ENCODE results near the gene SIN3B. TPM values are rescaled to one million over a fixed set of nuclear protein-coding genes. Genes with fewer than 3 reads are reported as not detected.
A peak's percentile ranks its signal among the peaks of the same experiment; 100 is the strongest.

The SIN3B gene
- total RNA-seq, 2 experiments from 2014 or later, result 31.4 to 33.6 TPM

DNA sequence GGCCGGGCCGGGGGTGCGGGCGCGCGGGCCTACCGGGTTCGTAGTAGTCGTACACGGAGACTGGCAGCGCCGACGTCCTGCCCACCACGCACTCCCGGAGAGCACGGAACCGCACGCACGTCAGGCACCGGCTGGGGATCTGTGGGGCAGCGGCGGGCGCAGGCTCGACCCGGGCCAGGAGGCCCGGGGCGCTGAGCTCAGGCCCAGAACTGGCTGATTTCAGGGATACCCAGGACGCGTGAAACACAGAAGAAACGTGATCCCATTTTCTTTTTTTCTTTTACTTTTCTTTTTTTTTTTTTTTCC, 68.6 kb downstream of the SIN3B start:
- DNase-seq, result no peak
- H3K4me1 Mint-ChIP-seq, result peaks cover 38% of the 10 kb centered on the region
- POLR2A ChIA-PET, result no interaction called here
- no peak overlapping the region for H3K4me3 Mint-ChIP-seq
- peaks cover 41% of the 10 kb centered on the region for H3K27me3 Mint-ChIP-seq
- CTCF ChIA-PET, result interaction anchor here (0.6 kb wide), 2 partner anchors 120 to 1032 kb away, joined by 3 to 4 read pairs; no protein-coding TSS in a partner anchor
- H3K27ac Mint-ChIP-seq, result no peak overlapping the region
- peaks cover 4% of the 10 kb centered on the region for H3K36me3 Mint-ChIP-seq (ENCODE audit: low read depth)
- H3K9me3 Mint-ChIP-seq, result no peaks in the 10 kb centered on the region

GRCh38 chr19:16898361-16899015, 69.3 kb downstream of the SIN3B start:
- H3K36me3 Mint-ChIP-seq (ENCODE audit: low read depth), result peaks cover 4% of the 10 kb centered on the region
- ChIA-PET CTCF (no interaction called here), POLR2A (no interaction called here)
- peaks cover 32% of the 10 kb centered on the region for H3K4me1 Mint-ChIP-seq
- peaks cover 36% of the 10 kb centered on the region for H3K27me3 Mint-ChIP-seq
- no peaks in the 10 kb centered on the region for H3K9me3 Mint-ChIP-seq
- no peak for DNase-seq
- H3K4me3 Mint-ChIP-seq, result peak overlapping the region; percentile 58
- H3K27ac Mint-ChIP-seq, result no peak overlapping the region

GRCh38 chr19:16899566-16900075, 70.4 kb downstream of the SIN3B start:
- ChIA-PET CTCF (interaction anchor here (1.3 kb wide), 1 partner anchor 17 kb away, joined by 4 read pairs; no protein-coding TSS in a partner anchor), POLR2A (no interaction called here)
- H3K9me3 Mint-ChIP-seq, result no peaks in the 10 kb centered on the region
- H3K4me1 Mint-ChIP-seq, result peaks cover 24% of the 10 kb centered on the region
- peak; percentile 46 for DNase-seq
- peaks cover 25% of the 10 kb centered on the region for H3K27me3 Mint-ChIP-seq
- H3K27ac Mint-ChIP-seq, result no peak overlapping the region
- H3K36me3 Mint-ChIP-seq (ENCODE audit: low read depth), result peaks cover 4% of the 10 kb centered on the region
- no peak overlapping the region for H3K4me3 Mint-ChIP-seq

- H3K27me3 Mint-ChIP-seq, result peaks cover 13% of the 10 kb centered on the region
- POLR2A ChIA-PET, result no interaction called here
- H3K27ac Mint-ChIP-seq, result no peak overlapping the region
- no peak overlapping the region for H3K4me3 Mint-ChIP-seq
- peaks cover 20% of the 10 kb centered on the region for H3K4me1 Mint-ChIP-seq
- CTCF ChIA-PET, result interaction anchor here (0.8 kb wide), 1 partner anchor 18 kb away, joined by 3 read pairs; no protein-coding TSS in a partner anchor
- DNase-seq, result no peak
- no peaks in the 10 kb centered on the region for H3K9me3 Mint-ChIP-seq
- no peaks in the 10 kb centered on the region for H3K36me3 Mint-ChIP-seq (ENCODE audit: low read depth)
Measured at GRCh38 chr19:16901491-16902175, 72.4 kb downstream of the SIN3B start.

GRCh38 chr19:16902545-16902944, 73.3 kb downstream of the SIN3B start:
- ChIA-PET POLR2A (no interaction called here), CTCF (interaction anchor here (0.6 to 0.7 kb wide), 2 partner anchors 9 to 92 kb away, joined by 3 to 4 read pairs; no protein-coding TSS in a partner anchor)
- Mint-ChIP-seq H3K4me3 (no peak overlapping the region), H3K9me3 (no peaks in the 10 kb centered on the region), H3K27ac (no peak overlapping the region), H3K4me1 (peaks cover 18% of the 10 kb centered on the region), H3K36me3 (ENCODE audit: low read depth) (no peaks in the 10 kb centered on the region), H3K27me3 (peaks cover 10% of the 10 kb centered on the region)
- no peak for DNase-seq

GRCh38 chr19:16903347-16903746, 74.1 kb downstream of the SIN3B start:
- POLR2A ChIA-PET, result no interaction called here
- no peaks in the 10 kb centered on the region for H3K36me3 Mint-ChIP-seq (ENCODE audit: low read depth)
- H3K27me3 Mint-ChIP-seq, result peaks cover 6% of the 10 kb centered on the region
- H3K4me3 Mint-ChIP-seq, result no peak overlapping the region
- CTCF ChIA-PET, result interaction anchor here (0.7 kb wide), 1 partner anchor 91 kb away, joined by 3 read pairs; no protein-coding TSS in a partner anchor
- H3K9me3 Mint-ChIP-seq, result no peaks in the 10 kb centered on the region
- H3K27ac Mint-ChIP-seq, result no peak overlapping the region
- DNase-seq, result no peak
- peaks cover 17% of the 10 kb centered on the region for H3K4me1 Mint-ChIP-seq

- H3K9me3 Mint-ChIP-seq, result no peaks in the 10 kb centered on the region
- ChIA-PET POLR2A (no interaction called here), CTCF (no interaction called here)
- DNase-seq, result no peak
- H3K4me3 Mint-ChIP-seq, result no peak overlapping the region
- H3K36me3 Mint-ChIP-seq (ENCODE audit: low read depth), result no peaks in the 10 kb centered on the region
- peaks cover 6% of the 10 kb centered on the region for H3K4me1 Mint-ChIP-seq
- no peaks in the 10 kb centered on the region for H3K27me3 Mint-ChIP-seq
- no peak overlapping the region for H3K27ac Mint-ChIP-seq
Measured at GRCh38 chr19:16904599-16904998, 75.4 kb downstream of the SIN3B start.

- CTCF ChIA-PET, result interaction anchor here (0.7 kb wide), 1 partner anchor 587 kb away, joined by 3 read pairs; no protein-coding TSS in a partner anchor
- Mint-ChIP-seq H3K4me3 (no peak overlapping the region), H3K27me3 (no peaks in the 10 kb centered on the region), H3K36me3 (ENCODE audit: low read depth) (no peaks in the 10 kb centered on the region), H3K9me3 (peaks cover 19% of the 10 kb centered on the region), H3K4me1 (no peaks in the 10 kb centered on the region), H3K27ac (no peak overlapping the region)
- DNase-seq, result no peak
- POLR2A ChIA-PET, result no interaction called here
Measured at GRCh38 chr19:16908759-16909158, 79.6 kb downstream of the SIN3B start.

- DNase-seq, result no peak
- POLR2A ChIA-PET, result no interaction called here
- no peaks in the 10 kb centered on the region for H3K27me3 Mint-ChIP-seq
- H3K9me3 Mint-ChIP-seq, result peaks cover 19% of the 10 kb centered on the region
- H3K4me3 Mint-ChIP-seq, result no peak overlapping the region
- H3K27ac Mint-ChIP-seq, result no peak overlapping the region
- no peaks in the 10 kb centered on the region for H3K36me3 Mint-ChIP-seq (ENCODE audit: low read depth)
- CTCF ChIA-PET, result interaction anchor here (0.6 to 0.9 kb wide), 2 partner anchors 8 to 40 kb away, joined by 3 to 4 read pairs; no protein-coding TSS in a partner anchor
- H3K4me1 Mint-ChIP-seq, result no peaks in the 10 kb centered on the region
Measured at GRCh38 chr19:16911046-16911445, 81.8 kb downstream of the SIN3B start.

GRCh38 chr19:16912780-16913179, 83.6 kb downstream of the SIN3B start:
- Mint-ChIP-seq H3K4me1 (no peaks in the 10 kb centered on the region), H3K9me3 (peaks cover 19% of the 10 kb centered on the region), H3K27me3 (no peaks in the 10 kb centered on the region), H3K4me3 (no peak overlapping the region), H3K27ac (no peak overlapping the region), H3K36me3 (ENCODE audit: low read depth) (no peaks in the 10 kb centered on the region)
- CTCF ChIA-PET, result no interaction called here
- POLR2A ChIA-PET, result no interaction called here
- DNase-seq, result no peak

- DNase-seq, result no peak
- Mint-ChIP-seq H3K27ac (no peak overlapping the region), H3K4me1 (no peaks in the 10 kb centered on the region), H3K9me3 (peaks cover 19% of the 10 kb centered on the region), H3K36me3 (ENCODE audit: low read depth) (no peaks in the 10 kb centered on the region), H3K4me3 (no peak overlapping the region), H3K27me3 (no peaks in the 10 kb centered on the region)
- ChIA-PET CTCF (no interaction called here), POLR2A (no interaction called here)
Measured at GRCh38 chr19:16914421-16914820, 85.2 kb downstream of the SIN3B start.

DNA sequence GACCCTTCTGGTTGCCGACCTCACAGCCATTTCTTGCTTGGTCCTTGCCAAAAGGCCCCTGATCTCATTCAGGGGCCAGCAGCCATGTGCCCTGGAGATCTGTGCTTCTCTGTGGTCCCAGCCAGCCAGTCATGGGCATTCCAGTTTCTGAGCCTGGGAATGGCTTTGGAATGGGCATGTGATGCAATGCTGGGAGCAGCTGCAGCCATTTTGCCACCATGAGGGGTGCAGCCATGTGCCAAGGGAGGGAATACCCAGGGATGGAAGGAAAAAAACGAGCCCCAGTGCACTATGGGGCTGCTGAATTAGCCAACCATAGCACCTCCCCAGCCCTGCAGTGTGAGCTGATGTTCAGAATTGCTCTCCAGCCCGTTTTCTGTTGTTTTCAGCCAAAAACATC, 85.9 kb downstream of the SIN3B start:
- POLR2A ChIA-PET, result no interaction called here
- H3K27ac Mint-ChIP-seq, result no peak overlapping the region
- no peaks in the 10 kb centered on the region for H3K36me3 Mint-ChIP-seq (ENCODE audit: low read depth)
- H3K9me3 Mint-ChIP-seq, result peaks cover 19% of the 10 kb centered on the region
- no peaks in the 10 kb centered on the region for H3K27me3 Mint-ChIP-seq
- DNase-seq, result no peak
- CTCF ChIA-PET, result no interaction called here
- H3K4me1 Mint-ChIP-seq, result no peaks in the 10 kb centered on the region
- no peak overlapping the region for H3K4me3 Mint-ChIP-seq

DNA sequence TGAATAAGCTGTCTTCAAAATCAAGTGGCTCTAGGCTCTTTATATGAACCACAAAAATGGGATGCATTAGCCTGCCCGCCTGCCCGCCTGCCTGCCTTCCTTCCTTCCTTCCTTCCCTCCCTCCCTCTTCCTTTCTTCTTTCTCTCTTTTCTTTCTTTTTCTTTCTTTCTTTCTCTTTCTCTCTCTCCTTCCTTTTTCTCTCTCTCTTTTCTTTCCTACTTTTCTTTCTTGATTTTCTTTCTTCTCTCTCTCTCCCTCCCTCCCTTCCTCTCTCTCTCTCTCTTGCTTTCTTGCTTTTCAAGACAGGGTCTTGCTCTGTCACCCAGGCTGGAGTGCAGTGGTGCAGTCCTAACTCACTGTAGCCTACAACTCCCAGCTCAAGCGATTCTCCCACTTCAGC, 86.5 kb downstream of the SIN3B start:
- H3K36me3 Mint-ChIP-seq (ENCODE audit: low read depth), result no peaks in the 10 kb centered on the region

More for the DNA sequence above, 86.5 kb downstream of the SIN3B start:
- no peaks in the 10 kb centered on the region for H3K4me1 Mint-ChIP-seq
- ChIA-PET POLR2A (no interaction called here), CTCF (no interaction called here)
- no peaks in the 10 kb centered on the region for H3K27me3 Mint-ChIP-seq
- H3K9me3 Mint-ChIP-seq, result peaks cover 19% of the 10 kb centered on the region
- H3K27ac Mint-ChIP-seq, result peak overlapping the region; percentile 22
- no peak for DNase-seq
- no peak overlapping the region for H3K4me3 Mint-ChIP-seq

All from activated CD4-positive, alpha-beta T cell treated with anti-CD3 and anti-CD28 coated beads, Interleukin-2, amount 10 ng/mL, durations not matched to agents 7 days and 5 days (primary cell).